Astrocyte (in vitro differentiated cells and primary cell): ENCODE data around the gene PPP6R1. TPM values are rescaled to one million over a fixed set of nuclear protein-coding genes. Genes with fewer than 3 reads are reported as not detected.

Experiments
- DNase-seq: peaks from one replicate; pipeline ENCODE4 v3.0.0-alpha.2; 2010; ENCODE audit warnings: low read depth
- FAIRE-seq: peaks from 2 replicates; lab custom pipeline; 2011; peaks lifted over from hg19 to GRCh38; lab: Jason Lieb, UNC
- H2AFZ ChIP-seq: 2 replicates; pipeline ENCODE4 v1.6.0; 2012; ENCODE audit warnings: low read depth, low read length, inconsistent platforms
- H3K27ac ChIP-seq: 2 replicates; pipeline ENCODE4 v1.5.1; 2011; ENCODE audit warnings: low read depth, low read length, inconsistent platforms
- H3K27me3 ChIP-seq: 2 replicates; pipeline ENCODE4 v1.6.0; 2011; ENCODE audit warnings: low read length, inconsistent platforms; ENCODE audit not compliant: insufficient read depth
- H3K36me3 ChIP-seq: 2 replicates; pipeline ENCODE4 v1.5.1; 2011; ENCODE audit warnings: low read length, inconsistent platforms; ENCODE audit not compliant: insufficient read depth
- H3K4me1 ChIP-seq: 2 replicates; pipeline ENCODE4 v1.5.1; 2011; ENCODE audit warnings: low read length, inconsistent platforms; ENCODE audit not compliant: insufficient read depth
- H3K4me2 ChIP-seq: 2 replicates; pipeline ENCODE4 v1.6.0; 2012; ENCODE audit warnings: low read length, inconsistent platforms
- H3K4me3 ChIP-seq: 2 replicates; pipeline ENCODE4 v1.5.1; 2011; ENCODE audit warnings: low read depth, mild to moderate bottlenecking, low read length, inconsistent platforms; ENCODE audit not compliant: insufficient read depth
- H3K79me2 ChIP-seq: 2 replicates; pipeline ENCODE4 v1.6.0; 2012; ENCODE audit warnings: mild to moderate bottlenecking, low read length, inconsistent platforms; ENCODE audit not compliant: insufficient read depth
- H3K9ac ChIP-seq: 2 replicates; pipeline ENCODE4 v1.6.0; 2012; ENCODE audit warnings: mild to moderate bottlenecking, low read length, inconsistent platforms
- H3K9me3 ChIP-seq: 2 replicates; pipeline ENCODE4 v1.5.1; 2012; ENCODE audit warnings: low read depth, mild to moderate bottlenecking, low read length, inconsistent platforms; ENCODE audit not compliant: insufficient read depth
- H4K20me1 ChIP-seq: 2 replicates; pipeline ENCODE4 v1.6.0; 2012; ENCODE audit warnings: low read length, inconsistent platforms; ENCODE audit not compliant: insufficient read depth
- H3K27ac Mint-ChIP-seq: one replicate; pipeline ENCODE4 v1.8.0; 2021; ENCODE audit warnings: mild to moderate bottlenecking, mixed read lengths; ENCODE audit not compliant: unreplicated experiment
- H3K27me3 Mint-ChIP-seq: one replicate; pipeline ENCODE4 v1.8.0; 2021; ENCODE audit warnings: low read depth, mixed read lengths; ENCODE audit not compliant: unreplicated experiment
- H3K36me3 Mint-ChIP-seq: one replicate; pipeline ENCODE4 v1.8.0; 2021; ENCODE audit warnings: low read depth, mixed read lengths; ENCODE audit not compliant: unreplicated experiment
- H3K4me1 Mint-ChIP-seq: one replicate; pipeline ENCODE4 v1.8.0; 2021; ENCODE audit warnings: low read depth, mixed read lengths; ENCODE audit not compliant: unreplicated experiment
- H3K4me3 Mint-ChIP-seq: one replicate; pipeline ENCODE4 v1.8.0; 2021; ENCODE audit warnings: mild to moderate bottlenecking, moderate library complexity, mixed read lengths; ENCODE audit not compliant: unreplicated experiment
- H3K9me3 Mint-ChIP-seq: one replicate; pipeline ENCODE4 v1.8.0; 2021; ENCODE audit warnings: mild to moderate bottlenecking, mixed read lengths; ENCODE audit not compliant: unreplicated experiment
- EZH2 ChIP-seq: IDR thresholded peaks from 2 replicates; pipeline ENCODE4 v1.6.1; 2012; ENCODE audit warnings: mild to moderate bottlenecking, low read length, inconsistent platforms; ENCODE audit not compliant: insufficient read depth
- total RNA-seq: library from RNA; stranded (reverse); gene quantifications from 2 replicates; pipeline ENCODE4 v1.2.1, GENCODE V29; 2021
- TF ChIP-seq, protein P1 (sequence below): IDR thresholded peaks from 2 replicates; pipeline ENCODE4 v1.5.1; 2011; ENCODE audit warnings: low read depth, mild to moderate bottlenecking, inconsistent platforms, low read length, moderate library complexity; ENCODE audit not compliant: insufficient read depth

Gene PPP6R1
- total RNA-seq, 1 donor from 2014 or later = 75.2 TPM

DNA sequence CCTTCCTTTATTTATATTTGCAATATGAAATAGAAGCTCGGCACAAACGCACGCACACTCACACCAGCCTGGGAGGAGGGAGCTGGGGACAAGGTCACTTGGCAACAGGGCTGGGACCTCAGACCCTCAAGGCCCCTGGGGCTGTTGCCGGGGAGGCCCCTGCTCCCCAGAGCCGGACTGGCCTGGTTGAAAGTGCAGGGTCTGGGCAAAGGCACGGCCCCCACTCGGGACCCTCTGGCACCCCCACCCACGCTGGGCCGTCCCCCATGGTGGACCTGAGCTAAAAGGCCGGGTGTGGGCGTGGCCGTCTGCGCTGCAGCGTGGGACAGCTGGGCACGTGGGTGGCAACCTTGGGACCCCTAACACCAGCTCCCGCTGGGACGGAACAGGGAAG, 29.0 kb downstream of the PPP6R1 start:
- FAIRE-seq = no peak
- Histone ChIP-seq H2AFZ (no peak overlapping the region), H3K27ac (no peak overlapping the region), H3K79me2 (no peaks in the 10 kb centered on the region), H3K4me1 (no peaks in the 10 kb centered on the region), H3K4me2 (no peak overlapping the region), H4K20me1 (peaks cover 48% of the 10 kb centered on the region), H3K9ac (no peak overlapping the region), H3K36me3 (peaks cover 11% of the 10 kb centered on the region), H3K27me3 (no peaks in the 10 kb centered on the region), H3K9me3 (no peaks in the 10 kb centered on the region), H3K4me3 (no peak overlapping the region)
- peaks cover 24% of the 10 kb centered on the region for H3K36me3 Mint-ChIP-seq
- H3K4me3 Mint-ChIP-seq = no peak overlapping the region
- no peak for TF ChIP-seq EZH2
- TF ChIP-seq, protein P1, sequence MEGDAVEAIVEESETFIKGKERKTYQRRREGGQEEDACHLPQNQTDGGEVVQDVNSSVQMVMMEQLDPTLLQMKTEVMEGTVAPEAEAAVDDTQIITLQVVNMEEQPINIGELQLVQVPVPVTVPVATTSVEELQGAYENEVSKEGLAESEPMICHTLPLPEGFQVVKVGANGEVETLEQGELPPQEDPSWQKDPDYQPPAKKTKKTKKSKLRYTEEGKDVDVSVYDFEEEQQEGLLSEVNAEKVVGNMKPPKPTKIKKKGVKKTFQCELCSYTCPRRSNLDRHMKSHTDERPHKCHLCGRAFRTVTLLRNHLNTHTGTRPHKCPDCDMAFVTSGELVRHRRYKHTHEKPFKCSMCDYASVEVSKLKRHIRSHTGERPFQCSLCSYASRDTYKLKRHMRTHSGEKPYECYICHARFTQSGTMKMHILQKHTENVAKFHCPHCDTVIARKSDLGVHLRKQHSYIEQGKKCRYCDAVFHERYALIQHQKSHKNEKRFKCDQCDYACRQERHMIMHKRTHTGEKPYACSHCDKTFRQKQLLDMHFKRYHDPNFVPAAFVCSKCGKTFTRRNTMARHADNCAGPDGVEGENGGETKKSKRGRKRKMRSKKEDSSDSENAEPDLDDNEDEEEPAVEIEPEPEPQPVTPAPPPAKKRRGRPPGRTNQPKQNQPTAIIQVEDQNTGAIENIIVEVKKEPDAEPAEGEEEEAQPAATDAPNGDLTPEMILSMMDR = no peak
- no peak overlapping the region for H3K27ac Mint-ChIP-seq
- no peaks in the 10 kb centered on the region for H3K27me3 Mint-ChIP-seq
- DNase-seq = no peak
- H3K9me3 Mint-ChIP-seq = no peaks in the 10 kb centered on the region
- no peaks in the 10 kb centered on the region for H3K4me1 Mint-ChIP-seq

DNA sequence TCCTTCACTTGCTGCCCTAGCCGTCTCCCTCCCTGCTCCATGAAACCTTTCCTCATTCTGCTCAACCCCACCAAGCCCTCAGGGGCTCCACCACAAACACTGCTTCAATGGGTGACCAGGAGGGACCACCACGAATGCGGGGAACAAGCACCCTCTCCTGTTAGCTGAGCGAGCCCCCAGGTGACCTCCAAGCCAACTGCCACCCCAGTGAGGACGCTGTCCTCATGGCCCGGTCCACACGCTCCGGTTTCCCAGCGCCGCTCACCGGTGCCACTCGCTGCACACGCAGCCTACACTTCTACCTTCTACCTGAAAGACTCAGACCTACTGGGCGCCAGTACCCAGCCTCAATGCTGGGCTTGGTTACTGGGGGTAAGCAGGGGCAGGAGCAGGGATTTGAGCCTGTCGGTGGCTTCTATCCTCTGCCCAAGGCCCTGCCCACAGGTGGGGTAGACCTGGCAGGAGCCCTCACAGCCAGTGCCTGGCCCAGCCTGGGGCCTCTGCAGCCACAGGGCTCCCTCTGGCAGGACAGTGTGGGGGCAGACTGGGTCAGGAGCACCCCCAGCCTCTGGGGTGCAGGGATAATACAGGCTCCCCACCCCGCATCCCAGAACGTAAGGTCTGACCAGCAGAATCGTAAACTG, 29.6 kb downstream of the PPP6R1 start:
- H3K4me3 ChIP-seq = no peak overlapping the region
- H3K4me1 Mint-ChIP-seq = no peaks in the 10 kb centered on the region
- H3K27me3 Mint-ChIP-seq = no peaks in the 10 kb centered on the region
- H3K27ac Mint-ChIP-seq = no peak overlapping the region
- TF ChIP-seq, protein P1 = no peak
- TF ChIP-seq EZH2 = no peak
- no peak overlapping the region for H3K4me2 ChIP-seq
- no peak for DNase-seq
- H3K36me3 Mint-ChIP-seq = peaks cover 20% of the 10 kb centered on the region
- H3K27ac ChIP-seq = no peak overlapping the region
- FAIRE-seq = no peak
- no peak overlapping the region for H3K4me3 Mint-ChIP-seq
- no peaks in the 10 kb centered on the region for H3K4me1 ChIP-seq
- no peaks in the 10 kb centered on the region for H3K79me2 ChIP-seq
- H3K9ac ChIP-seq = no peak overlapping the region
- H4K20me1 ChIP-seq = peaks cover 44% of the 10 kb centered on the region
- no peaks in the 10 kb centered on the region for H3K27me3 ChIP-seq
- peaks cover 6% of the 10 kb centered on the region for H3K36me3 ChIP-seq
- H3K9me3 Mint-ChIP-seq = no peaks in the 10 kb centered on the region
- H3K9me3 ChIP-seq = no peaks in the 10 kb centered on the region
- H2AFZ ChIP-seq = no peak overlapping the region

DNA sequence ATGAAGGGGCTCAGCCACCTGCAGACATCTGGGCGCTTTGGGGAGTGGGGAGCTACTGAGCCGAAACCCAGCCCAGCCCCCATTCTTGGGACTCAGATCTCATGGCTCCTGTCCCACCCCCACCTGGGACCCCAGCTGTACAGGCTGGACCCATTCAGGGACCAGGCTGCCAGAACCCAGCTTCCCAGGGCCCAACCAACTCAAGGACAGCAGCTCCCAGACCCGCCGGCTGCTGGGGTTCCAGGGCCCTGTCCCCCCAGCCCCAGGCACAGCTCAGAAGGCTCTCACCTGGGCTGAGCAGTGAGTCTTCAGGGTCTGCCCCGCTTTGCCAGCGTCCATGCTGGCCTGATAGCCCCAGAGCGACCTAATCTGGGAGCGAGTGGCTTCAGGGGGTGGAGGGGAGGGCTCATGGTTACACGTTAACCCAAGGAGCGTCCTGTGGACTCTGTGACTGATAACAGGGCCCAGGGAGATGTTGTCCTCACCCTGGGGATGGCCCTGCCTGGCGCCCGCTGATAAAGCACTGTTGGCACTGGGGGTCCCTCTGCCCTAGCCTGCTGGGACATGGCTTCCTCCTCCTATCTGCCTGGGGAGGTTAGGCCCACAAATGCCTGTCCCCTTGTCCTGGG, 30.3 kb downstream of the PPP6R1 start, which contains the start of gene TMEM86B:
Gene TMEM86B (minus strand): TSS at position 361 of the 629 bp plus-strand sequence. CDS start 22 bp downstream, at position 339.
- Mint-ChIP-seq H3K27ac (no peak within 1 kb of the TSS), H3K4me1 (no peaks in the 10 kb centered on the region), H3K36me3 (peaks cover 18% of the 10 kb centered on the region), H3K9me3 (no peaks in the 10 kb centered on the region), H3K27me3 (no peaks in the 10 kb centered on the region), H3K4me3 (no peak within 1 kb of the TSS)
- no peak for TF ChIP-seq EZH2
- TF ChIP-seq, protein P1 = no peak
- Histone ChIP-seq H3K27ac (no peak within 1 kb of the TSS), H3K4me3 (no peak within 1 kb of the TSS), H3K9me3 (no peaks in the 10 kb centered on the region), H3K36me3 (peaks cover 4% of the 10 kb centered on the region), H3K4me2 (no peak within 1 kb of the TSS), H3K79me2 (no peaks in the 10 kb centered on the region), H3K27me3 (no peaks in the 10 kb centered on the region), H2AFZ (no peak within 1 kb of the TSS), H3K9ac (no peak within 1 kb of the TSS), H4K20me1 (peaks cover 49% of the 10 kb centered on the region), H3K4me1 (no peaks in the 10 kb centered on the region)
- no peak for DNase-seq
- FAIRE-seq = no peak
